Ascending aorta (tissue), 2 donors: ENCODE results near the gene ADCY2. TPM values are rescaled to one million over a fixed set of nuclear protein-coding genes. Genes with fewer than 3 reads are reported as not detected.

Experiments used
- DNase-seq, 2 donors: peaks; one replicate each; pipeline ENCODE4 v3.0.0-alpha.2; 2019; ENCODE audit warnings: low spot score in 2 of 2
- H3K27ac ChIP-seq, 2 donors: fragments of 200-600 bp; sonication (generic); one replicate each; pipeline ENCODE4 v1.5.1; 2016 to 2017; ENCODE audit warnings: mild to moderate bottlenecking in 1 of 2
- H3K27me3 ChIP-seq: fragments of 200-600 bp; sonication (generic); one replicate; pipeline ENCODE4 v1.5.1; 2017
- H3K36me3 ChIP-seq, 2 donors: fragments of 200-600 bp; sonication (generic); one replicate each; pipeline ENCODE4 v1.5.1; 2016
- H3K4me1 ChIP-seq, 2 donors: fragments of 200-600 bp; sonication (generic); one replicate each; pipeline ENCODE4 v1.5.1; 2016 to 2017; ENCODE audit warnings: mild to moderate bottlenecking in 1 of 2
- H3K4me3 ChIP-seq, 2 donors: fragments of 200-600 bp; sonication (generic); one replicate each; pipeline ENCODE4 v1.5.1; 2016 to 2017; ENCODE audit warnings: mild to moderate bottlenecking in 1 of 2
- H3K9me3 ChIP-seq, 2 donors: fragments of 200-600 bp; sonication (generic); one replicate each; pipeline ENCODE4 v1.5.1; 2016
- CTCF ChIP-seq, 3 experiments: fragments of 200-600 bp in 2 of 3; fragments of 450-650 bp in 1 of 3; sonication (generic) in 2 of 3; IDR thresholded peaks; one replicate each; pipeline ENCODE4 v1.5.1; 2016 to 2019; ENCODE audit warnings: antibody characterized with exemption in 3 of 3, mild to moderate bottlenecking in 1 of 3, moderate library complexity in 1 of 3
- intact Hi-C: fragments of 100-400 bp; cut with DNase I; formaldehyde crosslinking; loops from one replicate; pipeline ENCODE4 v1.15.1; 2023
- total RNA-seq: library from RNA; depleted of rRNA; stranded (reverse); fragments of >200 nt; gene quantifications from one replicate; pipeline ENCODE4 v1.1.0, GENCODE V29; 2016

ADCY2 gene
- total RNA-seq, 1 donor from 2014 or later = 0.11 TPM

- no peak overlapping the region for H3K4me3 ChIP-seq
- H3K36me3 ChIP-seq = no peaks in the 10 kb centered on the region
- H3K4me1 ChIP-seq = no peaks in the 10 kb centered on the region
- peaks cover 0 to 10% of the 10 kb centered on the region in 2 donors for H3K9me3 ChIP-seq
- TF ChIP-seq CTCF (IDR thresholded peaks at IDR 0.05) = no peak
- H3K27ac ChIP-seq = no peak overlapping the region
- DNase-seq = no peak
- intact Hi-C loops = no loop called here
- H3K27me3 ChIP-seq = no peaks in the 10 kb centered on the region
Observed at GRCh38 chr5:7474821-7475403, 79.0 kb downstream of the ADCY2 start.

DNA sequence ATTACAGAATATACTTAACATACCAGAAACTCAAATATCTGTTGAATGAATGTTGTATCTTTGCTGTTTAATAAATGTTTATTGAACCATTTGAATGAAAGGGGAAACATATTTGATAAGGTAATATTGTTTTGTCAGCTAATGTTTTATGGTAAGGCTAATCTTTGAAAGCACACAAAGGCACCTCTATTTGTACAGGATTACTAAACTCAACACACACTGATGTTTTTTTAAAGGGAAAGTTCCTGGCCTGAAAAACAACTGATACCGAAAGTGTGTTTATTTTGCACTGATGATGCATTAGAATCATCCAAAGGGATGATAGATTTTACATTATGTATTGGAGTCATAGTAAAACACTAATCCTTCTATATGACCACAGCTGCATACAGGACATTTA lies 82.5 kb downstream of the ADCY2 start:
- no peaks in the 10 kb centered on the region for H3K36me3 ChIP-seq
- no peak overlapping the region for H3K4me3 ChIP-seq
- DNase-seq = no peak
- no peaks in the 10 kb centered on the region for H3K9me3 ChIP-seq
- intact Hi-C loops = no loop called here
- TF ChIP-seq CTCF (IDR thresholded peaks at IDR 0.05) = no peak
- no peaks in the 10 kb centered on the region for H3K27me3 ChIP-seq
- H3K27ac ChIP-seq = no peak overlapping the region
- H3K4me1 ChIP-seq = no peaks in the 10 kb centered on the region

GRCh38 chr5:7488734-7489133 lies 92.8 kb downstream of the ADCY2 start:
- Histone ChIP-seq H3K27me3 (no peaks in the 10 kb centered on the region), H3K36me3 (no peaks in the 10 kb centered on the region), H3K27ac (no peak overlapping the region), H3K9me3 (no peaks in the 10 kb centered on the region), H3K4me1 (no peaks in the 10 kb centered on the region), H3K4me3 (no peak overlapping the region)
- no peak for TF ChIP-seq CTCF (IDR thresholded peaks at IDR 0.05)
- intact Hi-C loops = no loop called here
- DNase-seq = no peak

DNA sequence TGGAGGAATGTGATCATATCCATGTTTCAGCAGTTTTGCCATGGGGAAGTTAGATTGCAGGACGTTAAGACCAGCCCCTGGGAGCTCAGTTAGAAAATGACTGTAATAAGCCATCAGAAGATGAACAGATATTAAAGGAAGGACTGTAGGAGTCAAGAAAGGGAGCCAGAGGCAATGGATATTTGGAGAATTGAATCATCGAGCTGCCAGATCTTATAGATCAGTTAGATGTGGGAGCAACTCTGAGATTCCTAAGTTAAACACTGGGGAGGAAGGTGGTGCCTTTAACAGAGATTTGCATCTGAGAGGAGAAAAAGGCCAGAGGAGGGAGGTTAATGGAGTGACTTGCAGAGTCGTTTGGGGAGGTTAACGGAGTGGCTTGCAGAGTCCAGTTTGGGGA lies 96.4 kb downstream of the ADCY2 start:
- TF ChIP-seq CTCF (IDR thresholded peaks at IDR 0.05) = no peak
- intact Hi-C loops = loop anchor here (5.0 kb wide), 1 partner anchor 95 kb away; the partner anchor contains the start of gene ADCY2
- Histone ChIP-seq H3K4me1 (peaks cover 0 to 12% of the 10 kb centered on the region in 2 donors), H3K27ac (no peak overlapping the region), H3K4me3 (no peak overlapping the region), H3K36me3 (no peaks in the 10 kb centered on the region), H3K27me3 (no peaks in the 10 kb centered on the region), H3K9me3 (no peaks in the 10 kb centered on the region)
- DNase-seq = no peak

- Histone ChIP-seq H3K27me3 (no peaks in the 10 kb centered on the region), H3K27ac (no peak overlapping the region), H3K36me3 (no peaks in the 10 kb centered on the region), H3K4me1 (peaks cover 0 to 12% of the 10 kb centered on the region in 2 donors), H3K4me3 (no peak overlapping the region), H3K9me3 (no peaks in the 10 kb centered on the region)
- TF ChIP-seq CTCF (IDR thresholded peaks at IDR 0.05) = no peak
- DNase-seq = no peak
- intact Hi-C loops = loop anchor here (5.0 kb wide), 1 partner anchor 96 kb away; the partner anchor contains the start of gene ADCY2
Observed at GRCh38 chr5:7493081-7493480, 97.1 kb downstream of the ADCY2 start.

DNA sequence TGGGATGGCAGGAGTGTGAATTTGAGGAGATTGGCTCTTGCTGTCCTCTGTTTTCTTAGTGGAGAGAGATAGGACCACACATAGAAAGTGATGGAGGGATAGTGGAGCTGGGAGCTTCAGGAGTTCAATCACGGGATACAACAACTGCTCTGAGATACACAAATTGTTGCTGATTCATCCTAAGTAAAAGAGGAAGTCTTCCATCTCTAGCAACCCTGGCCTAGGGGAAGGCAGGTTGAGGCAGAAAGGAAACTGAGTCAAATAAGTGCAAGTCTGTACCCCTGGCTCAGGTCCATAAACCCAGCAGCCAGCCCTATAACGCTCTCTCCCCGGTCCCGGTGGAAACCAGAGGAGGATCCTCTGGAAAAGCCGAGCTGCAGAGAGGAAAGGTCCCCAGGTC lies 97.7 kb downstream of the ADCY2 start:
- intact Hi-C loops = loop anchor here (5.0 kb wide), 1 partner anchor 96 kb away; the partner anchor contains the start of gene ADCY2
- no peaks in the 10 kb centered on the region for H3K9me3 ChIP-seq
- no peak overlapping the region for H3K27ac ChIP-seq
- TF ChIP-seq CTCF (IDR thresholded peaks at IDR 0.05) = no peak
- no peaks in the 10 kb centered on the region for H3K36me3 ChIP-seq
- no peak for DNase-seq
- no peaks in the 10 kb centered on the region for H3K27me3 ChIP-seq
- H3K4me3 ChIP-seq = no peak overlapping the region
- H3K4me1 ChIP-seq = peaks cover 0 to 12% of the 10 kb centered on the region in 2 donors
